ENCODE results near the gene MYO9B. TPM values are rescaled to one million over a fixed set of nuclear protein-coding genes. Genes with fewer than 3 reads are reported as not detected.
A peak's percentile ranks its signal among the peaks of the same experiment; 100 is the strongest.

Gene MYO9B
- total RNA-seq, 2 donors from 2014 or later, result 69.9 to 82.2 TPM

- intact Hi-C loops (cut with DNase I, micrococcal nuclease), result no loop called here
- DNase-seq (peak; percentile 92 to 93), ATAC-seq (peak; percentile 92)
Observed at GRCh38 chr19:17215127-17215971, 139.8 kb downstream of the MYO9B start, which contains the start of gene USE1. TSS of gene USE1 (plus strand) at chr19:17215357. CDS start at chr19:17215406, 49 bp downstream.

- intact Hi-C loops (cut with DNase I, micrococcal nuclease), result no loop called here
- no peak for ATAC-seq
- DNase-seq, result peak in 1 of 2 donors; percentile 41
Observed at GRCh38 chr19:17216058-17216670, 140.6 kb downstream of the MYO9B start.

- no peak for DNase-seq
- intact Hi-C loops (cut with DNase I, micrococcal nuclease), result no loop called here
- no peak for ATAC-seq
Observed at GRCh38 chr19:17219286-17219685, 143.7 kb downstream of the MYO9B start.

- intact Hi-C loops (cut with DNase I, micrococcal nuclease), result no loop called here
- DNase-seq (peak in 1 of 2 donors; percentile 38), ATAC-seq (peak; percentile 54)
Observed at GRCh38 chr19:17220207-17220758, 144.7 kb downstream of the MYO9B start.

- no peak for ATAC-seq
- DNase-seq, result no peak
- intact Hi-C loops (cut with DNase I, micrococcal nuclease), result no loop called here
Observed at GRCh38 chr19:17225053-17225452, 149.5 kb downstream of the MYO9B start.

- DNase-seq (peak; percentile 98 to 99), ATAC-seq (peak; percentile 91)
- intact Hi-C loops (cut with DNase I, micrococcal nuclease), result no loop called here
Observed at GRCh38 chr19:17226002-17226933, 150.7 kb downstream of the MYO9B start, which contains the start of gene OCEL1. TSS of gene OCEL1 (plus strand) at chr19:17226226. CDS start at chr19:17226248, 22 bp downstream.

- ATAC-seq, result no peak
Observed at GRCh38 chr19:17227798-17228367, 152.3 kb downstream of the MYO9B start.

GRCh38 chr19:17229890-17230289, 154.3 kb downstream of the MYO9B start:
- DNase-seq (no peak), ATAC-seq (no peak)
- intact Hi-C loops (cut with DNase I, micrococcal nuclease), result no loop called here

More at GRCh38 chr19:17227798-17228367, 152.3 kb downstream of the MYO9B start:
- intact Hi-C loops (cut with DNase I, micrococcal nuclease), result no loop called here
- DNase-seq, result no peak

GRCh38 chr19:17232258-17232657, 156.7 kb downstream of the MYO9B start:
- no peak for ATAC-seq
- intact Hi-C loops (cut with DNase I, micrococcal nuclease), result no loop called here
- no peak for DNase-seq

GRCh38 chr19:17234911-17235299, 159.3 kb downstream of the MYO9B start:
- intact Hi-C loops (cut with DNase I, micrococcal nuclease), result no loop called here
- ATAC-seq, result peak; percentile 72
- DNase-seq, result peak; percentile 70 to 80

GRCh38 chr19:17235300-17235970, 159.9 kb downstream of the MYO9B start:
- ATAC-seq, result peak; percentile 67
- peak; percentile 75 to 86 for DNase-seq
- intact Hi-C loops (cut with DNase I, micrococcal nuclease), result no loop called here

- ATAC-seq (peak; percentile 22), DNase-seq (peak; percentile 60 to 70)
- intact Hi-C loops (cut with DNase I, micrococcal nuclease), result no loop called here
Observed at GRCh38 chr19:17235971-17236777, 160.6 kb downstream of the MYO9B start.

- intact Hi-C loops (cut with DNase I, micrococcal nuclease), result no loop called here
- DNase-seq (no peak), ATAC-seq (no peak)
Observed at GRCh38 chr19:17236811-17237543, 161.4 kb downstream of the MYO9B start.

- intact Hi-C loops (cut with DNase I, micrococcal nuclease), result no loop called here
- ATAC-seq, result no peak
- DNase-seq, result no peak
Observed at GRCh38 chr19:17237747-17238706, 162.4 kb downstream of the MYO9B start.

GRCh38 chr19:17240062-17240752, 164.6 kb downstream of the MYO9B start:
- intact Hi-C loops (cut with DNase I, micrococcal nuclease), result no loop called here
- peak; percentile 58 to 65 for DNase-seq

More at GRCh38 chr19:17240062-17240752, 164.6 kb downstream of the MYO9B start:
- peak; percentile 54 for ATAC-seq

Data from left colon (tissue), 2 donors.